A204.1 (cell line): ENCODE measurements around the gene MCM7.
"Not testable (repeated sequence)": the region's sequence is repeated elsewhere in the genome, so short reads cannot be mapped to it uniquely, and the experiment has no call there.

Source experiments
- FAIRE-seq: peaks from 2 replicates; lab custom pipeline; 2012; peaks lifted over from hg19 to GRCh38; lab: Jason Lieb, UNC

The MCM7 gene

GRCh38 chr7:100101016-100101862 is at the start of gene MCM7, which contains the start of gene AP4M1:
TSS of gene MCM7 (minus strand) at chr7:100101397. CDS start at chr7:100101294, 103 bp downstream.
TSS of gene AP4M1 (plus strand) at chr7:100101643. CDS start at chr7:100101715, 72 bp downstream.
- FAIRE-seq, result peak; percentile 96

GRCh38 chr7:100148559-100149328 is 47.5 kb upstream of the MCM7 start, which contains the start of gene LAMTOR4:
TSS of gene LAMTOR4 (plus strand) at chr7:100148918. CDS start at chr7:100148973, 55 bp downstream.
- FAIRE-seq, result peak; percentile 99

- FAIRE-seq, result no peak
Measured at GRCh38 chr7:100148225-100148558, 47.0 kb upstream of the MCM7 start.

- FAIRE-seq, result no peak
Measured at GRCh38 chr7:100147278-100147677, 46.1 kb upstream of the MCM7 start.

GRCh38 chr7:100146350-100146749 is 45.2 kb upstream of the MCM7 start:
- FAIRE-seq, result not testable (repeated sequence)

- no peak for FAIRE-seq
Measured at GRCh38 chr7:100142461-100142860, 41.3 kb upstream of the MCM7 start.

- FAIRE-seq, result no peak
Measured at GRCh38 chr7:100141555-100141949, 40.4 kb upstream of the MCM7 start.

GRCh38 chr7:100137851-100138760 is 36.9 kb upstream of the MCM7 start:
- no peak for FAIRE-seq

- no peak for FAIRE-seq
Measured at GRCh38 chr7:100132697-100133151, 31.5 kb upstream of the MCM7 start.

- FAIRE-seq, result no peak
Measured at GRCh38 chr7:100132126-100132525, 30.9 kb upstream of the MCM7 start.

GRCh38 chr7:100130608-100131453 is 29.6 kb upstream of the MCM7 start:
- no peak for FAIRE-seq

GRCh38 chr7:100130220-100130607 is 29.0 kb upstream of the MCM7 start:
- not testable (repeated sequence) for FAIRE-seq

- no peak for FAIRE-seq
Measured at GRCh38 chr7:100128637-100128963, 27.4 kb upstream of the MCM7 start.

- no peak for FAIRE-seq
Measured at GRCh38 chr7:100127866-100128636, 26.9 kb upstream of the MCM7 start.

GRCh38 chr7:100126931-100127865 is 26.0 kb upstream of the MCM7 start, which contains the start of gene MBLAC1:
TSS of gene MBLAC1 (plus strand) at chr7:100126967. CDS start at chr7:100127396, 429 bp downstream.
- no peak for FAIRE-seq

GRCh38 chr7:100126239-100126930 is 25.2 kb upstream of the MCM7 start:
- FAIRE-seq, result no peak

GRCh38 chr7:100124301-100125230 is 23.4 kb upstream of the MCM7 start:
- no peak for FAIRE-seq
